Heart right ventricle (tissue), 16 donors: Measurements from ENCODE around the gene F9. TPM values are rescaled to one million over a fixed set of nuclear protein-coding genes. Genes with fewer than 3 reads are reported as not detected.

Experiments
- ATAC-seq, 8 donors: fragments of 200-7000 bp; cut with Tn5 transposase; one replicate each; pipeline ENCODE4 v1.9.1; 2020; ENCODE audit warnings: mild to moderate bottlenecking in 8 of 8, moderate library complexity in 8 of 8, moderate number of reproducible peaks in 1 of 8
- DNase-seq, 2 donors: peaks; one replicate each; pipeline ENCODE4 v3.0.0-alpha.2; 2020
- H3K27ac ChIP-seq, 10 donors: fragments of 200-600 bp; sonication (generic) in 2 of 10; one replicate each; pipeline versions ENCODE4 v1.5.0 to v1.8.0; 2020 to 2022; ENCODE audit warnings: mild to moderate bottlenecking in 3 of 10
- H3K27me3 ChIP-seq, 7 donors: fragments of 200-600 bp; one replicate each; pipeline ENCODE4 v1.8.0; 2021 to 2022; ENCODE audit warnings: mild to moderate bottlenecking in 2 of 7
- H3K36me3 ChIP-seq, 9 donors: fragments of 200-600 bp; sonication (generic) in 1 of 9; one replicate each; pipeline versions ENCODE4 v1.5.0 to v1.8.0; 2020 to 2022; ENCODE audit warnings: mild to moderate bottlenecking in 2 of 9
- H3K4me1 ChIP-seq, 9 donors: fragments of 200-600 bp; sonication (generic) in 1 of 9; one replicate each; pipeline versions ENCODE4 v1.5.0 to v1.8.0; 2020 to 2022; ENCODE audit warnings: mild to moderate bottlenecking in 4 of 9
- H3K4me3 ChIP-seq, 10 donors: fragments of 200-600 bp; sonication (generic) in 2 of 10; one replicate each; pipeline versions ENCODE4 v1.5.0 to v1.8.0; 2020 to 2022; ENCODE audit warnings: mild to moderate bottlenecking in 7 of 10, moderate library complexity in 2 of 10
- H3K9me3 ChIP-seq, 11 donors: fragments of 200-600 bp in 10 of 11; sonication (generic) in 2 of 11; one replicate each; pipeline versions ENCODE4 v1.5.0 to v1.8.0; 2013 to 2022; ENCODE audit warnings: mild to moderate bottlenecking in 2 of 11, control low read depth in 1 of 11, moderate library complexity in 1 of 11
- CTCF ChIP-seq, 9 donors: fragments of 200-600 bp; sonication (generic) in 2 of 9; IDR thresholded peaks; one replicate each; pipeline versions ENCODE4 v1.5.0 to v1.8.0; 2021 to 2022; ENCODE audit warnings: antibody characterized with exemption in 9 of 9, mild to moderate bottlenecking in 5 of 9, moderate library complexity in 1 of 9
- WGBS, 2 donors: extraction: QIAGEN DNeasy Blood & Tissue Kit; methylation state at CpG; one replicate each; pipeline ENCODE4 v1.1.7; 2013; ENCODE audit warnings: inconsistent platforms in 1 of 2; 5-methylcytosine and 5-hydroxymethylcytosine counted together
- intact Hi-C, 10 donors: fragments of 100-400 bp; cut with DNase I; formaldehyde crosslinking; loops; one replicate each; pipeline versions ENCODE4 v1.11.1 to v1.14.2; 2022
- long read RNA-seq, 3 donors: library from polyadenylated mRNA; unstranded; transcript quantifications; one replicate each; pipeline ENCODE4 v2.0.0, GENCODE V29; 2020 to 2021
- polyA plus RNA-seq, 2 donors: library from polyadenylated mRNA; stranded (reverse); fragments of 200-250 nt; gene quantifications; one replicate each; pipeline ENCODE4 v1.2.3, GENCODE V29; 2013
- total RNA-seq, 10 donors: library from RNA; stranded (reverse); fragmentation: NEBNext Ultra II Directional in 3 of 10; extraction: Animal tissue kit (Norgen Biotek cat#: 25700) in 3 of 10; gene quantifications; one replicate each; pipeline versions ENCODE4 v1.2.1 to v1.2.4, GENCODE V29; 2021 to 2023
- donor health status: Arrhythmogenic right ventricular cardiomyopathy.
- donor health status: ischemic (EF 13 %, LVEDD 7.1; RV severe dilation, severe dysfunction).
- donor health status: healthy with polysubstance abuse.
- donor health status: DM: no; HTN: yes; CAD: no.
- donor health status: DM: no; HTN: no; CAD: no.
- donor health status: ischemic (EF 25% LVEDD 6.9; RV normal size, moderate dysfunction).
- donor health status: ischemic (EF 25% LVEDD 5.7; RV mildly dilated, moderate dysfunction).
- donor health status: healthy.
- donor health status: DM: yes; HTN: yes; CAD: no.
- donor health status: Ischemic cardiomyopathy.
- donor health status: ischemic (EF 35%, LVEDD 5.7; RV mildly dilated, moderate dysfunction).
- donor health status: nonischemic (EF 11% LVEDD 7.7; RV severe dilation, severe dysfunction).
- donor health status: DM: yes; HTN: yes; CAD: no.
- donor health status: PGD.
- donor health status: ischemic (EF 29% LVEDD 5.4; RV normal size, mild dysfunction).
- donor health status: nonischemic (EF 23%, LVEDD 6.1; RV moderate dilation, normal function).

Gene F9
- total RNA-seq (not detected), polyA plus RNA-seq (not detected)
- long read RNA-seq, donor 1: 0 reads
- long read RNA-seq, donor 2: 0 reads
- long read RNA-seq, donor 3: 0 reads

- ATAC-seq (no peak), DNase-seq (no peak)
- Histone ChIP-seq H3K4me3 (no peak within 1 kb of the TSS), H3K27me3 (no peaks in the 10 kb centered on the region), H3K9me3 (no peaks in the 10 kb centered on the region), H3K4me1 (no peaks in the 10 kb centered on the region), H3K27ac (no peak within 1 kb of the TSS), H3K36me3 (no peaks in the 10 kb centered on the region)
- no peak for TF ChIP-seq CTCF (IDR thresholded peaks at IDR 0.05)
- 87 to 88% methylated on average over 4 of the region's 4 CpGs for WGBS, 2 donors
- intact Hi-C loops: no loop called here
Observed at GRCh38 chrX:139530550-139530949, at the start of gene F9. F9 (plus strand) TSS chrX:139530739; CDS start chrX:139530765, 26 bp downstream.

- 20 to 43% methylated on average over 2 of the region's 2 CpGs for WGBS, 2 donors
Observed at GRCh38 chrX:139483699-139484098, 46.8 kb upstream of the F9 start.

GRCh38 chrX:139484591-139484990 is 45.9 kb upstream of the F9 start:
- no peaks in the 10 kb centered on the region for H3K9me3 ChIP-seq
- ATAC-seq: no peak
- H3K4me3 ChIP-seq: no peak overlapping the region
- WGBS, 2 donors: 47 to 61% methylated on average over 2 of the region's 2 CpGs
- no peak overlapping the region for H3K27ac ChIP-seq
- no peaks in the 10 kb centered on the region for H3K36me3 ChIP-seq
- no peaks in the 10 kb centered on the region for H3K4me1 ChIP-seq
- no peaks in the 10 kb centered on the region for H3K27me3 ChIP-seq
- intact Hi-C loops: no loop called here
- DNase-seq: no peak
- no peak for TF ChIP-seq CTCF (IDR thresholded peaks at IDR 0.05)

More at GRCh38 chrX:139483699-139484098, 46.8 kb upstream of the F9 start:
- H3K36me3 ChIP-seq: no peaks in the 10 kb centered on the region
- ATAC-seq (no peak), DNase-seq (no peak)
- H3K27ac ChIP-seq: no peak overlapping the region
- no peak for TF ChIP-seq CTCF (IDR thresholded peaks at IDR 0.05)
- no peaks in the 10 kb centered on the region for H3K4me1 ChIP-seq
- no peaks in the 10 kb centered on the region for H3K9me3 ChIP-seq
- intact Hi-C loops: no loop called here
- H3K27me3 ChIP-seq: no peaks in the 10 kb centered on the region
- no peak overlapping the region for H3K4me3 ChIP-seq

GRCh38 chrX:139495324-139495723 is 35.2 kb upstream of the F9 start:
- DNase-seq (no peak), ATAC-seq (no peak)
- no peak for TF ChIP-seq CTCF (IDR thresholded peaks at IDR 0.05)
- Histone ChIP-seq H3K4me3 (no peak overlapping the region), H3K4me1 (no peaks in the 10 kb centered on the region), H3K36me3 (no peaks in the 10 kb centered on the region), H3K27ac (no peak overlapping the region), H3K27me3 (no peaks in the 10 kb centered on the region), H3K9me3 (no peaks in the 10 kb centered on the region)
- intact Hi-C loops: no loop called here
- WGBS, 2 donors: 54 to 79% methylated on average over 5 of the region's 5 CpGs
